NCI-H187 (cell line): ENCODE measurements around the gene HOXA10.

Source experiments
- DNase-seq, 2 experiments: peaks; one replicate each; lab custom pipeline; 2025; lab: John Stamatoyannopoulos, UW

HOXA10 gene

GRCh38 chr7:27129729-27130539 lies 44.2 kb downstream of the HOXA10 start:
- DNase-seq = no peak

DNA sequence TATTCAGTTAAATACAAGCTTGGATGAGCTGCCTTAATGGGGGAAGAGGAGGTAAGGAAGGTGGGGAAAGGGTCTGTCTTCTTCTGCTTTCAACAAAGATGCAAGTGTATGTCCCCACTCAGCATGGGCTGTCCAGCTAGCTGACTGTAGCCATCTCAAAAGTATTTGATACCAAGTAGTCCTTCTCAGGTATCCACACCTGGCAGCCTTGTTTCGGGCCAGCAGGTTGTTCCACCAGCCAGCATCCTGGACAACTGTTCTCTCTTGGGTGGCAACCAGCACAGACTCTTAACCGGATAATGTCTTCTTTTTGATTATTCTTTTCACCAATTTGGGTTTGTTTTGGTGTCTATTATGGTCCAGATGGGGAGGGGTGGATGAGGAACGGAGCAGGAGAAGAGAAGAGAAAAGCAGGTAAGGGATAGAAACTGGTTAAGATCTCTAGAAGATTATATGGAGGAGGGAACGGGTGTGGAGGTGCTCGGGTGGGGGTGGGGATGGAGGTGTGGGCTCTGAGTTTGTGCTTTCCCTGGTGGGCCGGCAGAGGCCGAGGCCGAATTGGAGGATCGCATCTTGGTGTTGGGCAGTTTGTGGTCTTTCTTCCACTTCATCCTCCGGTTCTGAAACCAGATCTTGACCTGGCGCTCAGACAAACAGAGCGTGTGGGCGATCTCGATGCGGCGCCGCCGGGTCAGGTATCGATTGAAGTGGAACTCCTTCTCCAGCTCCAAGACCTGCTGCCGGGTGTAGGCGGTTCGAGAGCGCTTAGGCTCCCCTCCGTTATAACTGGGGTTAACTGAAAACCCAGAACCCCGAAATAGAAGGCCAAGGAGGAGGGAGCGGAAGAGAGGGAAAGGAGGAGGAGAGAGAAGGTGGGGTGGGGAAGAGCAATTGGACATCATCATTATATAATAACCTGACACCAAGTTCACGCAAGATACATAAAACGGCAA lies 45.1 kb downstream of the HOXA10 start:
- no peak for DNase-seq

GRCh38 chr7:27128034-27128433 lies 46.1 kb downstream of the HOXA10 start:
- no peak for DNase-seq

GRCh38 chr7:27126596-27127327 lies 47.4 kb downstream of the HOXA10 start:
- DNase-seq = no peak

- DNase-seq = no peak
Measured at GRCh38 chr7:27125986-27126394, 48.1 kb downstream of the HOXA10 start.

DNA sequence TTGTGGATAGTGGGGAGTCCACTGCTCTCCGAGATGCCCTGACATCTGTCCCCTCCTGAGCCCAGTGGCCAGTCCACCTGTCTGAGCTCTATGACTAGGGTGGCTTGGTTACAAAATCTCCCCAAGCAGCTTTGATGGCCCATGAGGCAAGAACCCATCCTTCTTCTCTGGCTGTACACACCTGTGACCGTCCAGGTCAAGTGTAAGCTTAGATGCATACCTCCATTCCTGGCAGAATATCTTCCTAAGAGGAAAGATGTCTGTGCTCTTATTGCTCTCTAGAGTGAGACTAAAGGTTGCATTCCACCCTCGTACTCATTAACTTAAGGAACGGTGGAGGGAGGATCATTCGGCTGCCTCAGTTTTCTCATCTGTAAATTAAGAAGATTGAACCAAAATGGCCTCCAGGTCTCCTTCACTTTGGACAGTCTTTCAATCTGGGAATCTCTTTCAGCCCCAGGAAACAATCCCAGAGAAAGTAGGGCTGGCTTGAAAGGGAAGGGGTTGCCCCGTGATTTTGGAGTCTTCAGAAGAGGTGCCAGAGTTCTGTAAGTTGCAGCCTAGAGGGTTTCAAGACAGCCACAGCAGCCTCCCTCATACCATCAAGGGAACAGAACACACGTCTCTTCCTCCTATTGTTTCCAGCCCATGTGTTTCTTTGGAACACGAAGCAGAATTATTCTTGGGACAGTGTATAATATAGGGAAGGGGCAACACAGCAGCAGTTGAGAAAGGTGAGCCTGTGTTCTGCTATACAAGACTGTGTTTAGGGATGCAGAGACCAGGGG lies 49.0 kb downstream of the HOXA10 start:
- no peak for DNase-seq

DNA sequence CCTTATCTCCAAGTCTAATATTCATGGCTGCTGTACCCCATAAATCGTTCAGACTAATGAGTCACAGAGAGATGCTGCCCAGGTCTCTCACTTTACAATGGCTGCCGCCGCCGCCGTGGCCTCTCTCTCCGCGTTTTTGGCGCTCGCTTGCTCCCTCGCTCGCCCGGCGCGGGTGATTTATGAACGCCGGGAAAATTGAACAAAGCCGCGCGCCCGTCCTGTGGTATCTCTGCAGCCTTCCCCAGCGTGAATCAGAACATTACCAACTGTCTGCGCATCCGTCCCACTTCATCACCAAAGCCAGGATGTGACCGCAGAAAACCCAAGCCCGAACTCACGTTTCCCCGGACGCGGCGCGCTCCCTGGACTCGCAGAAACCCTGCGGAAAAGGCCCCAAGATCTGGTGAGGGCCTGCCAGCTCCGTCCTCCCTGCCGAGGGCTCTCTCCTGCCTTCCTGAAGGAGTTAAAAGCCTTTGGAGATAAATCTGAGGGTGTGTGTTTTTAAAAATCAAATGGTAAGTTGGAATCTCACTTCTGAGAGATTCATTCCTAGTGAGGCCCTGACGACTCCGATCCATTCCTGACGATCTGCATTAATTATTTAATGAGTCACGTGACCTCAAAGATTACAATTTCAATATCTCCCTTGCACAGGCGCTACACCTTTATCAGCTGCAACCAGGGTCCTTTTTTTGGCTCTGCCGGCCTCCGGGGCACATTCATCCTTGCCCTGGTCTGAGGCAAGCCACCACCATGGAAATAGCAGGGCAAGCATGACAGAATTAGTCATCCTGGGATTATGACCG lies 49.8 kb downstream of the HOXA10 start:
- no peak for DNase-seq

DNA sequence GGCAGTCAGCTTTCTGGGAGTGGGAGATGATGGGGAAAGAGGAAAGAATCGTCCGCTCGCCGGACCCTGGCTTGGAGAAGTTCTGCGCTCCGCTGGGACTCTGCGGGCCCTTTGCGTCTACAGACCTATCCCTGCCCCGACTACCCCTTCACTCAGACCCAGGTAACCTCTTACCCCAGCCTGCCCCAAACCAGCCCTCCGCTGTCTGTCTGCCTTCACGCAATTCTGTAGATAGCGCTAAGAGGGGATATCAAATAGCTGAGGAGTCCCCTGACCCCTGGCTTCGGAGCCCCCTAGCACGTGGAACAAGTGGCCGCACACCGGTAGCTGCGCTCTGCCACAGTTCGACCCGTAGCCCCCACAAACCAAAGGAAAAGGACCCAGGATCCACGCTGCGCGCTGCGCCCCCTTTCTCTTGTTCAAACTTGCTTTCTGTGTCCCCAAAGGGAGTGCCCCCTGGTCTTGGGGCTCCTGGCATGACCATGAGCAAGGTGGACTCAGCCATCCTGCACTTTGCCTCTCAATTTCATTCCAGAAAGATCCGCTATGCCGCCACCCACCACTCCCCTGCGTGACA lies 50.6 kb downstream of the HOXA10 start:
- DNase-seq = no peak

DNA sequence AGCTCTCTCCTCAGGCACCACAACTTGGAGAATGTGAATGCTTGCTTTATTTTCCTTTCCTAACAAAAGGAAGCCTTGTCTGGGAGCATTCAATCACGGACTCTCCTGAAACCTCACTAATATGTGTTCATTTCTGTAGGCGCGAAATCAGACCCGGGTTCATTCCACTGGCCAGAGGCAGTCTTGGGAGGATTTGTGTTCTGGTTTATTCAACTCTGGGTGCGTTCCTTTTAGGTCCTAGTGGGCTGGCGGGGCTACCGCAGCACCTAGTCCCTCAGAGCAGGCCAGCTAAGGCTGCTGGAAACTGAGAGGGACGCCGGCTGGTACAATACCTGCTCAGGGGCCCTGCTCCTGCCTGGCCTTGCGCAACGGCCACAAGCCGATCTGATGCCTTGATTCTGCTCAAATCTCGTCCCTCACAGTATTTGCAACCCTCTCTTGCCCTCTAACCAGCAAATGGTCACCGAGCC lies 51.1 kb downstream of the HOXA10 start:
- DNase-seq = no peak

DNA sequence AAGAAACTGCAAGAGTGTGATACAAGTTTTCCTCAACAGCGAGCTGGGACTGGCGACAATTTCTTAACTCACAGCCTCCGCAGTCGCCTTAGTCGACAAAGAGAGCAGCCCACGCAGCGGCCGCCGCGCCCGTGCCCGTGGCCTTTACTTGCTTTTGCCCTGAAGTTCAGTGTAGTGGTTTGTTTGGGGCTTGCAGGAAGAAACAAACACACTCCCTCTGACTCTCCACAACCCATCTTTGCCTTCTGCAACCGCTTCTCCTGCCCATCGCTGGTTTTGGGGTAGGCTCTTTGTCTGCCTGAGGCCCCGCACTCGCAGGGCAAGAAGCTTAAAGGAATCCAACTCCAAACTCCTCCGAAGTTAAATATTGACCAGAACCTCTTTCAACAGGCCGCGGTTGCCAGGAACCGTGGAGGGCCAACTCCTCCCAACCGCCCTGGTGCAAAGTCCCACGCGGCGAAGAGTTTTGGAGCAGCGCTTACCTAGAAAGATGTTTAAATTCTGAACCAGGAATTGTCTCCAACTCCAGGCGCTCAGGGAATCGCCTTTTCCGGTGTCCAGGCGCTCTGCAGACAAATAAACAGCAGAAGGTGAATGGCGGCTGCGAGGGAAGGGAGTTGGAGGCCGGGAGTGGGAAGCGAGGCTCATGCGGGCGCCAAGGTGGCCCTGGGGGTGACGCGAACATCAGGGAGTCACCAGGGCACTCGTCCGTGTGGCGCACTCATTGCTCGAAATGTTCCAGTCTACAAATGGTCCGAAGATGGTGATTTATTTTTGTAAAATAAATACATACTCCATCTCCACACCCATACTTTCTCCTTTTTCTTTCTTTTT lies 51.8 kb downstream of the HOXA10 start:
- no peak for DNase-seq

DNA sequence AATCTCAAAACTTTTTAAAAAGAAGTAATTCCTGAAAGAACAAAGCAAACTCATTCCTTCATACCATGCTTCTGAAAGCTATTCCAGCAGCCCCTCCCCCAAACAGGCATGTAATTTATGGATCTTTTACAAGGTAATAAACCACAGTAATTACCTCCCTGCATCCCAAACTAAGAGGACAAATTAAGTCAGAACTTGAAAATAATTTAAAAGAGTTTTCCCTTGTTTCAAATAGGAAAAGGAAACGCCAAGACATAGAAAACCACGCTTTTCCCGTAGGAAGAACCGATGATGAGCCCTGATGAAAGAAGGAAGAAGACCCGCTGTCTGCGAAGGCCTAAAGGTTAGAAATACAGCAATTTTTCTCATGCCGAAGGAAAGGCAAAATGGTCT lies 52.4 kb downstream of the HOXA10 start:
- DNase-seq = no peak
